ENCODE results near the gene ALPP. TPM values are rescaled to one million over a fixed set of nuclear protein-coding genes. Genes with fewer than 3 reads are reported as not detected.
A peak's percentile ranks its signal among the peaks of the same experiment; 100 is the strongest.
"Not testable (repeated sequence)": the region's sequence is repeated elsewhere in the genome, so short reads cannot be mapped to it uniquely, and the experiment has no call there.

ALPP gene
- total and polyA plus RNA-seq, 2 of the 13 experiments (the other 11 are each of a cell fraction or from before 2014, with no cell fraction given) = not detected

DNA sequence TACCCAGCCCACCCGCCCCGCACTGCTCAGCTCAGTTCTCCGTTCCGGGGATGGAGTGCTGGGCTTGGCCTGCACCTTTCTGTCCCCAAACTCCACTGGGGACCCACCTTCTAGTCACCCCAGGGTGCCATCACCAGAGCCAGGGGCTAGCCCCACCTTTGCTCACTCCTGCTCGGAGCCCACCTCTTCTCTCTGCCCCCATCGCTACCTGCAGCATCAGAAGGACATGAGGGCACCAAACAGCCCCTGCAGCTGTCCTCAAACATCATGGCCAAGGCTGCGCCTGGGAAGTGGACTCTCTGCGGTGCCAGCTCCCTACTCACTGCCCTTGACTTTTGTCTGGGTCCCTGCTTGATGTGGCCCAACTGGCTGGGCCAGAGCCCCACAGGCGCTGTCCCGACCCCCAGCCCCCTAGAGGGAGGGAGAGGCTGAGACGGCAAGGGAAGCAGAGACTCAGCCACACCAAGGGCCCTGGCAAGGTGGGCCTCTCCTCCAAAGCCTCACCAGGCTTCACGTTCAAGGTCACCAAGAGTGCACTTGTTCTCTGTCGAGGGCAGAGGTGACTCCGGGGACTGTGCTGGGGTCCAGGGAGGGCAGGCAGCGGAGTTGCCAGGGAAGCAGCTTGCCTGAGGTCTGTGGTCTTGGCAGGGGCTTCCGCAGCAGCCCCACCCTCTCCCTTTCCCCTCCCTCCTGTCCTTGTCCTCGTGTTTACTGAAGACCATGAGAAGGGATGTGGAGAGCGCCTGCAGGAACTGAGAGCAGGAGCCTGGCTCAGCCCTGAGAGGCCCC is 13.6 kb upstream of the ALPP start:
- H2AFZ ChIP-seq (ENCODE audit: low read length); H4K20me1 ChIP-seq (ENCODE audit: insufficient read depth, low read length); H3K27ac ChIP-seq (ENCODE audit: extremely low read length, insufficient read depth, low read length); POLR2A ChIA-PET; in situ Hi-C loops (cut with HindIII; ENCODE audit: extremely low pct_ligation_motif_present, low pct_unique_long_range_greater_than_20kb); CTCF ChIA-PET (ENCODE audit: low intra/inter-chr PET ratio, low total read pairs); H3K36me3 ChIP-seq (replicated peaks in 1 of 2; ENCODE audit: control insufficient read depth in 1 of 2, insufficient read depth in 2 of 2, low read length in 2 of 2); DNase-seq (ENCODE audit: low spot score); H3K4me3 ChIP-seq (replicated peaks in 1 of 3; ENCODE audit: insufficient read depth in 1 of 3, low read depth in 2 of 3, low read length in 3 of 3); H3K9me3 ChIP-seq (ENCODE audit: low read length); H3K9ac ChIP-seq (ENCODE audit: insufficient read depth, low read depth, low read length); H3K4me2 ChIP-seq (ENCODE audit: low read depth, low read length); BruUV-seq (replicated peaks); H3K79me2 ChIP-seq (ENCODE audit: insufficient read depth, low read length); FAIRE-seq; TF ChIP-seq NR2F6 (CRISPR knock-in tag; IDR thresholded peaks at IDR 0.05): not testable (repeated sequence)
- 48% methylated on average over 14 of the region's 18 CpGs for WGBS (ENCODE audit: low lambda C conversion rate)
- ATAC-seq = peak; percentile 1; the same call in 2 of the 3 replicates
- TF ChIP-seq NR2F6 (IDR thresholded peaks at IDR 0.05) = 0 out of 2 replicates have a peak, but pooled peaks have one; percentile 17
- peak; percentile 14; the same call in 1 of the 2 replicates for TF ChIP-seq MTF2 (CRISPR knock-in tag; IDR thresholded peaks at IDR 0.05; ENCODE audit: borderline replicate concordance)
- peak; percentile 18 for TF ChIP-seq SKI (IDR thresholded peaks at IDR 0.05; ENCODE audit: partially characterized antibody)
- peak; percentile 80 for TF ChIP-seq RARA (CRISPR knock-in tag; IDR thresholded peaks at IDR 0.05)
- peak; percentile 31; the same call in 1 of the 2 replicates for TF ChIP-seq HNF4A (CRISPR knock-in tag; IDR thresholded peaks at IDR 0.05)
- intact Hi-C loops (cut with micrococcal nuclease; ENCODE audit: unreplicated experiment) = loop anchor here (1.0 kb wide), 1 partner anchor 459 kb away; no protein-coding TSS in a partner anchor
- H3K4me1 ChIP-seq (ENCODE audit: insufficient read depth, low read length) = peaks cover 48% of the 10 kb centered on the region
- H3K27me3 ChIP-seq (ENCODE audit: control insufficient read depth in 1 of 2, insufficient read depth in 2 of 2, low read length in 2 of 2) = peaks cover 0 to 10% of the 10 kb centered on the region in 2 experiments; a peak in 2 of 5 replicates

DNA sequence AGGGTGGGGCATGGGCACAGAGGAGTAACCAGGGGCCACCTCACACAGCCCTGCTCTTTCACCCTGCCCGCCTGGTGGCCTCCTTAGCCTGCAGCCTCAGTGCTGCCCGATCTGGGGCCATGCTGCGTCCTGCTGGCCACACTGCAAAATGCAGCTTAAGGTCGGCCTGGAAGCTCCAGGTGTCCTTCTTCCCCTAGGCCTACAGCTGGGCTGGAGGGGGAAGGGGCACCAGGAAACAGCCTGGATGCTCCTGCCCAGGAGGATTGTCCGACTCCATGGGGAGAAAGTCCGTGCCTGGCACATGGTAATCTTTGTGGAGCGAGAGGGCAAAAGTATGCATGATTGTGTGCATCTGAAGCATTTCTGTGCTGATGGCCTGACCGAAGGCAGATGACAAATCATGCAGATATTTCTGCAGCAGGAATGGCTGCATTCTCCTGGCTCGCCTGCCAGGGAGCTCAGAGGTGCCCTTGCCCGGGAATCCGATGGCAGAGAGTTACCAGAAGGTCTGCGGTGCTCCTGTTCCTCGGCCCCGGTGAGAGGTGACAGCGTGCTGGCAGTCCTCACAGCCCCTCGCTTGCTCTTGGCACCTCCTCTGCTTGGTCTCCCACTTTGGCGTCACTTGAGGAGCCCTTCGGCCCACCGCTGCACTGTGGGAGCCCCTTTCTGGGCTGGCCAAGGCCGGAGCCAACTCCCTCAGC is 12.8 kb upstream of the ALPP start:
- H3K79me2 ChIP-seq (ENCODE audit: insufficient read depth, low read length) = no peaks in the 10 kb centered on the region
- ATAC-seq (peak; percentile 85), FAIRE-seq (peak; percentile 64), DNase-seq (ENCODE audit: low spot score) (peak; percentile 62)
- H3K9me3 ChIP-seq (ENCODE audit: low read length) = no peaks in the 10 kb centered on the region; the same call in 1 of the 2 replicates
- WGBS (ENCODE audit: low lambda C conversion rate) = 47% methylated on average over 16 of the region's 20 CpGs
- intact Hi-C loops (cut with micrococcal nuclease; ENCODE audit: unreplicated experiment) = loop anchor here (1.0 kb wide), 1 partner anchor 459 kb away; no protein-coding TSS in a partner anchor
- H3K9ac ChIP-seq (ENCODE audit: insufficient read depth, low read depth, low read length) = no peak overlapping the region
- H4K20me1 ChIP-seq (ENCODE audit: insufficient read depth, low read length) = no peaks in the 10 kb centered on the region
- peaks cover 48% of the 10 kb centered on the region for H3K4me1 ChIP-seq (ENCODE audit: insufficient read depth, low read length)
- ChIA-PET CTCF (ENCODE audit: low intra/inter-chr PET ratio, low total read pairs) (interaction anchor here (0.9 kb wide), 1 partner anchor 460 kb away, joined by 4 read pairs; no protein-coding TSS in a partner anchor), POLR2A (no interaction called here)
- in situ Hi-C loops (cut with HindIII; ENCODE audit: extremely low pct_ligation_motif_present, low pct_unique_long_range_greater_than_20kb) = no loop called here
- H3K4me3 ChIP-seq (replicated peaks in 1 of 3; ENCODE audit: insufficient read depth in 1 of 3, low read depth in 2 of 3, low read length in 3 of 3) = no peak overlapping the region
- peaks cover 0 to 15% of the 10 kb centered on the region in 2 experiments; a peak in 3 of 5 replicates for H3K27me3 ChIP-seq (ENCODE audit: control insufficient read depth in 1 of 2, insufficient read depth in 2 of 2, low read length in 2 of 2)
- no peak overlapping the region for H3K27ac ChIP-seq (ENCODE audit: extremely low read length, insufficient read depth, low read length)
- no peak overlapping the region for H2AFZ ChIP-seq (ENCODE audit: low read length)
- no TSS peak for BruUV-seq (replicated peaks)
- peak overlapping the region; percentile 40 for H3K4me2 ChIP-seq (ENCODE audit: low read depth, low read length)
- H3K36me3 ChIP-seq (replicated peaks in 1 of 2; ENCODE audit: control insufficient read depth in 1 of 2, insufficient read depth in 2 of 2, low read length in 2 of 2) = no peaks in the 10 kb centered on the region
- no peak for TF ChIP-seq NCOR1 (IDR thresholded peaks at IDR 0.05; ENCODE audit: borderline replicate concordance, low read length)
- TF ChIP-seq, protein P1, sequence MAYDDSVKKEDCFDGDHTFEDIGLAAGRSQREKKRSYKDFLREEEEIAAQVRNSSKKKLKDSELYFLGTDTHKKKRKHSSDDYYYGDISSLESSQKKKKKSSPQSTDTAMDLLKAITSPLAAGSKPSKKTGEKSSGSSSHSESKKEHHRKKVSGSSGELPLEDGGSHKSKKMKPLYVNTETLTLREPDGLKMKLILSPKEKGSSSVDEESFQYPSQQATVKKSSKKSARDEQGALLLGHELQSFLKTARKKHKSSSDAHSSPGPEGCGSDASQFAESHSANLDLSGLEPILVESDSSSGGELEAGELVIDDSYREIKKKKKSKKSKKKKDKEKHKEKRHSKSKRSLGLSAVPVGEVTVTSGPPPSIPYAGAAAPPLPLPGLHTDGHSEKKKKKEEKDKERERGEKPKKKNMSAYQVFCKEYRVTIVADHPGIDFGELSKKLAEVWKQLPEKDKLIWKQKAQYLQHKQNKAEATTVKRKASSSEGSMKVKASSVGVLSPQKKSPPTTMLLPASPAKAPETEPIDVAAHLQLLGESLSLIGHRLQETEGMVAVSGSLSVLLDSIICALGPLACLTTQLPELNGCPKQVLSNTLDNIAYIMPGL (CRISPR knock-in tag; IDR thresholded peaks at IDR 0.05; ENCODE audit: borderline replicate concordance in 1 of 2, low read depth in 1 of 2) = peak in 1 of 2 experiments; percentile 63; a peak in 1 of 4 replicates
- TF ChIP-seq, protein P2, sequence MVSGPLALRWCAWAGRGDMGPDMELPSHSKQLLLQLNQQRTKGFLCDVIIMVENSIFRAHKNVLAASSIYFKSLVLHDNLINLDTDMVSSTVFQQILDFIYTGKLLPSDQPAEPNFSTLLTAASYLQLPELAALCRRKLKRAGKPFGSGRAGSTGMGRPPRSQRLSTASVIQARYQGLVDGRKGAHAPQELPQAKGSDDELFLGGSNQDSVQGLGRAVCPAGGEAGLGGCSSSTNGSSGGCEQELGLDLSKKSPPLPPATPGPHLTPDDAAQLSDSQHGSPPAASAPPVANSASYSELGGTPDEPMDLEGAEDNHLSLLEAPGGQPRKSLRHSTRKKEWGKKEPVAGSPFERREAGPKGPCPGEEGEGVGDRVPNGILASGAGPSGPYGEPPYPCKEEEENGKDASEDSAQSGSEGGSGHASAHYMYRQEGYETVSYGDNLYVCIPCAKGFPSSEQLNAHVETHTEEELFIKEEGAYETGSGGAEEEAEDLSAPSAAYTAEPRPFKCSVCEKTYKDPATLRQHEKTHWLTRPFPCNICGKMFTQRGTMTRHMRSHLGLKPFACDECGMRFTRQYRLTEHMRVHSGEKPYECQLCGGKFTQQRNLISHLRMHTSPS (CRISPR knock-in tag; IDR thresholded peaks at IDR 0.05; ENCODE audit: low read depth) = peak; percentile 43; the same call in 1 of the 2 replicates
- TF ChIP-seq ZNF572 (CRISPR knock-in tag; IDR thresholded peaks at IDR 0.05) = 0 out of 2 replicates have a peak, but pooled peaks have one; percentile 63
- no peak for TF ChIP-seq CCAR2 (optimal IDR thresholded peaks at IDR 0.05; ENCODE audit: low read depth, low read length)
- peak; percentile 27; the same call in 1 of the 2 replicates for TF ChIP-seq PITX1 (CRISPR knock-in tag; IDR thresholded peaks at IDR 0.05)
- no peak for TF ChIP-seq HDAC1 (CRISPR knock-in tag; IDR thresholded peaks at IDR 0.05)
